H1 (cell line): ENCODE measurements around the gene ZFAND6. TPM values are rescaled to one million over a fixed set of nuclear protein-coding genes. Genes with fewer than 3 reads are reported as not detected.

Experiments used
- CTCF ChIA-PET: fragments of 300-600 bp; sonication (Branson Sonifier 250); formaldehyde crosslinking; loops from one replicate; lab custom pipeline; 2021; ENCODE audit not compliant: partially characterized antibody; lab: Charles Lee
- POLR2A ChIA-PET: fragments of 300-600 bp; sonication (Branson Sonifier 250); formaldehyde crosslinking; loops from one replicate; lab custom pipeline; 2021; ENCODE audit warnings: inconsistent platforms; ENCODE audit not compliant: partially characterized antibody; lab: Charles Lee
- DNase-seq, 2 experiments: peaks; one replicate each; pipeline versions ENCODE4 v3.0.0 to v3.0.0-alpha.2; 2010 to 2022; ENCODE audit warnings: low spot score in 2 of 2, low read depth in 1 of 2, mixed read lengths in 1 of 2
- FAIRE-seq: peaks from 2 replicates; lab custom pipeline; 2011; peaks lifted over from hg19 to GRCh38; lab: Jason Lieb, UNC
- H2AFZ ChIP-seq: 2 replicates; pipeline ENCODE4 v1.8.1; 2012; ENCODE audit warnings: low read length, inconsistent platforms
- H2AK5ac ChIP-seq: 2 replicates; pipeline ENCODE4 v1.6.1; 2013; ENCODE audit warnings: low read depth, low read length
- H2BK120ac ChIP-seq: replicated peaks from 2 replicates; pipeline ENCODE3; 2013; ENCODE audit warnings: low read depth, low read length, inconsistent platforms
- H2BK12ac ChIP-seq: 2 replicates; pipeline ENCODE4 v1.6.1; 2013; ENCODE audit warnings: low read depth, low read length
- H2BK15ac ChIP-seq: 2 replicates; pipeline ENCODE4 v1.6.1; 2013; ENCODE audit warnings: low read length
- H2BK20ac ChIP-seq: 2 replicates; pipeline ENCODE4 v1.6.1; 2013; ENCODE audit warnings: low read length
- H2BK5ac ChIP-seq: 2 replicates; pipeline ENCODE4 v1.6.1; 2013; ENCODE audit warnings: low read depth, low read length
- H3K14ac ChIP-seq: 2 replicates; pipeline ENCODE4 v1.6.1; 2013; ENCODE audit warnings: inconsistent platforms; ENCODE audit not compliant: insufficient read length
- H3K18ac ChIP-seq: 2 replicates; pipeline ENCODE4 v1.6.1; 2013; ENCODE audit warnings: low read length; ENCODE audit errors: extremely low read depth
- H3K23ac ChIP-seq: 2 replicates; pipeline ENCODE4 v1.6.1; 2013; ENCODE audit warnings: inconsistent platforms; ENCODE audit not compliant: insufficient read length
- H3K23me2 ChIP-seq: 2 replicates; pipeline ENCODE4 v1.6.1; 2013; ENCODE audit warnings: low read depth, low read length
- H3K27ac ChIP-seq: 2 replicates; pipeline ENCODE4 v1.6.1; 2011; ENCODE audit warnings: low read depth, low read length, inconsistent platforms
- H3K27me3 ChIP-seq, 4 experiments: replicated peaks in 1 of 4; 1 replicate in 1 of 4; 2 replicates in 3 of 4; pipeline versions ENCODE4 v1.6.1 to v1.8.1; 2011 to 2013; ENCODE audit warnings: low read length in 3 of 4, mild to moderate bottlenecking in 3 of 4, inconsistent platforms in 2 of 4, mixed read lengths in 2 of 4, moderate library complexity in 1 of 4; ENCODE audit not compliant: control insufficient read depth in 3 of 4, insufficient read depth in 3 of 4; ENCODE audit errors: extremely low read depth in 1 of 4
- H3K36me3 ChIP-seq, 4 experiments: 2 replicates each; pipeline versions ENCODE4 v1.6.1 to v1.8.1; 2011 to 2013; ENCODE audit warnings: mild to moderate bottlenecking in 4 of 4, low read length in 3 of 4, moderate library complexity in 2 of 4, control low read depth in 1 of 4, inconsistent platforms in 1 of 4; ENCODE audit not compliant: insufficient read depth in 4 of 4, control insufficient read depth in 2 of 4
- H3K4ac ChIP-seq: replicated peaks from 2 replicates; pipeline ENCODE3; 2013; ENCODE audit warnings: low read length, low read depth, mixed read lengths, inconsistent platforms; ENCODE audit not compliant: insufficient read length
- H3K4me1 ChIP-seq, 4 experiments: replicated peaks in 1 of 4; 1 replicate in 1 of 4; 2 replicates in 3 of 4; pipeline versions ENCODE4 v1.6.1 to v1.8.1; 2011 to 2013; ENCODE audit warnings: low read length in 3 of 4, inconsistent platforms in 2 of 4, mixed read lengths in 1 of 4; ENCODE audit not compliant: insufficient read depth in 4 of 4, control insufficient read depth in 3 of 4
- H3K4me2 ChIP-seq, 2 experiments: 2 replicates each; pipeline versions ENCODE4 v1.6.1 to v1.8.1; 2011 to 2013; ENCODE audit warnings: low read depth in 2 of 2, low read length in 2 of 2, control low read depth in 1 of 2, inconsistent platforms in 1 of 2, mild to moderate bottlenecking in 1 of 2; ENCODE audit not compliant: insufficient read depth in 1 of 2
- H3K4me3 ChIP-seq, 4 experiments: fragments of 200-600, 300-600 bp in 1 of 4; sonication (generic), shearing (Covaris generic), sonication (Bioruptor Twin) in 1 of 4; 2 replicates each; pipeline versions ENCODE4 v1.5.1 to v1.8.1; 2011 to 2016; ENCODE audit warnings: low read length in 4 of 4, low read depth in 3 of 4, control low read depth in 2 of 4, inconsistent platforms in 2 of 4, mild to moderate bottlenecking in 2 of 4, mixed read lengths in 1 of 4, moderate library complexity in 1 of 4; ENCODE audit not compliant: insufficient read depth in 2 of 4; ENCODE audit errors: extremely low read depth in 1 of 4
- H3K56ac ChIP-seq: replicated peaks from 2 replicates; pipeline ENCODE3; 2013; ENCODE audit warnings: low read depth, mild to moderate bottlenecking, mixed read lengths, low read length, inconsistent platforms; ENCODE audit not compliant: insufficient read length
- H3K79me1 ChIP-seq: 2 replicates; pipeline ENCODE4 v1.6.1; 2013; ENCODE audit warnings: low read depth, low read length, control low read depth
- H3K79me2 ChIP-seq, 2 experiments: 2 replicates each; pipeline versions ENCODE4 v1.6.1 to v1.8.1; 2012 to 2013; ENCODE audit warnings: low read length in 2 of 2, mild to moderate bottlenecking in 2 of 2, inconsistent platforms in 1 of 2; ENCODE audit not compliant: insufficient read depth in 2 of 2, control insufficient read depth in 1 of 2
- H3K9ac ChIP-seq, 4 experiments: replicated peaks in 1 of 4; 1 replicate in 1 of 4; 2 replicates in 3 of 4; pipeline versions ENCODE4 v1.6.1 to v1.8.1; 2011 to 2013; ENCODE audit warnings: low read depth in 3 of 4, low read length in 3 of 4, control low read depth in 2 of 4, mild to moderate bottlenecking in 2 of 4, moderate library complexity in 2 of 4, inconsistent platforms in 1 of 4; ENCODE audit errors: extremely low read depth in 1 of 4
- H3K9me3 ChIP-seq, 2 experiments: 2 replicates each; pipeline versions ENCODE4 v1.6.1 to v1.8.1; 2012 to 2013; ENCODE audit warnings: mild to moderate bottlenecking in 2 of 2, moderate library complexity in 2 of 2, control low read depth in 1 of 2, inconsistent platforms in 1 of 2, low read depth in 1 of 2, low read length in 1 of 2, mixed read lengths in 1 of 2; ENCODE audit not compliant: insufficient read depth in 2 of 2
- H4K20me1 ChIP-seq, 2 experiments: replicated peaks in 1 of 2; 2 replicates each; pipeline versions ENCODE3 to v1.8.1; 2011 to 2013; ENCODE audit warnings: inconsistent platforms in 2 of 2, low read length in 2 of 2, mild to moderate bottlenecking in 1 of 2; ENCODE audit not compliant: insufficient read depth in 2 of 2, control insufficient read depth in 1 of 2
- H4K5ac ChIP-seq: 2 replicates; pipeline ENCODE4 v1.6.1; 2013; ENCODE audit warnings: low read length, low read depth, mixed read lengths, inconsistent platforms; ENCODE audit not compliant: insufficient read length
- H4K8ac ChIP-seq: 2 replicates; pipeline ENCODE4 v1.8.0; 2013; ENCODE audit warnings: mild to moderate bottlenecking, moderate library complexity, low read length, inconsistent platforms; ENCODE audit not compliant: insufficient read depth; ENCODE audit errors: extremely low read depth
- H4K91ac ChIP-seq: replicated peaks from 2 replicates; pipeline ENCODE3; 2013; ENCODE audit warnings: low read length, mixed read lengths, inconsistent platforms; ENCODE audit not compliant: insufficient read length
- CHD1 ChIP-seq: IDR thresholded peaks from 2 replicates; pipeline ENCODE4 v1.6.1; 2012; ENCODE audit warnings: low read depth, low read length, improper control_type of control experiment
- KDM1A ChIP-seq: fragments of 200-600, 300-600 bp; sonication (generic); IDR thresholded peaks from 2 replicates; pipeline ENCODE4 v1.7.1; 2016; ENCODE audit warnings: mild to moderate bottlenecking, low read length, borderline replicate concordance
- SUZ12 ChIP-seq: fragments of 200-600 bp; sonication (generic); IDR thresholded peaks from 2 replicates; pipeline ENCODE4 v1.6.1; 2012; ENCODE audit warnings: mild to moderate bottlenecking, inconsistent platforms, low read length, moderate library complexity, mixed read lengths
- TAF7 ChIP-seq: optimal IDR thresholded peaks from 2 replicates; pipeline ENCODE3; 2011; ENCODE audit warnings: low read depth, mild to moderate bottlenecking, inconsistent platforms, low read length, moderate library complexity, borderline replicate concordance
- WGBS, 2 experiments: shearing (Covaris generic) in 1 of 2; methylation state at CpG; one replicate each; pipeline versions ENCODE4 v1.1.6 to v1.1.7; 2013 to 2015; ENCODE audit warnings: low lambda C conversion rate in 2 of 2, mixed read lengths in 2 of 2, inconsistent platforms in 1 of 2, low coverage in 1 of 2, missing lambda C conversion rate in 1 of 2; ENCODE audit not compliant: insufficient replicate concordance in 2 of 2, insufficient coverage in 1 of 2, insufficient read length in 1 of 2; ENCODE audit errors: extremely low coverage in 1 of 2, missing lambda C conversion rate in 1 of 2; 5-methylcytosine and 5-hydroxymethylcytosine counted together
- polyA plus RNA-seq, 7 experiments: library from polyadenylated mRNA; depleted of rRNA in 3 of 7; stranded (reverse) in 5 of 7; unstranded in 2 of 7; fragments of >200 nt in 5 of 7; fragments of 200-250 nt in 2 of 7; gene quantifications; 1 replicate in 5 of 7; 2 replicates in 1 of 7; 4 replicates in 1 of 7; pipeline versions ENCODE4 v1.2.1 to v1.2.3, GENCODE V29; 2011 to 2013; ENCODE audit warnings: missing spikeins in 2 of 7, mixed read lengths in 2 of 7
- total RNA-seq: library from RNA; stranded (reverse); fragmentation: NEBNext Ultra II Directional; extraction: Animal tissue kit (Norgen Biotek cat#: 25700); gene quantifications from 2 replicates; pipeline ENCODE4 v1.2.1, GENCODE V29; 2021

ZFAND6 gene
- total and polyA plus RNA-seq, 2 of the 8 experiments (the other 6 are each of a cell fraction or from before 2014, with no cell fraction given) = 136 to 237 TPM

DNA sequence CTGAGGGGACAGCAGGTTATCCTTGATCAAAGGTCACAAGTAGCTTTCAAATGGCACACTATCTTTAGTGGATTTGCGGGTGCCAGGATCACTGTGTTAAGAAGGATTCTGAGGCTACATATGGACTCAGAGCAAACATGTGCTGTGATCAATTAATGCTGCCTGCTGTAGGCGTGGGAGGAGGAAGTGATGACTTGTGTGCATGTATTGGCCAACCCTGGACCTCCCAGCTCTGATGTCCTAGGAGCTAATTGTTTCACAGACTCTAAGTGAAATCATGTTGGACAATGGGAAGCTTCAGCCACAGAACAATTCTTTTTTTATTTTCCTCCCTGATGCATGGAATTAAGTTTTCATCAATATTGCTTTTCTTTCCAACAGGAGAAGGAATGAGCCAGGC is 117.7 kb downstream of the ZFAND6 start:
- no peak overlapping the region for H2BK20ac ChIP-seq
- no peak overlapping the region for H4K8ac ChIP-seq
- no peak overlapping the region for H3K23ac ChIP-seq
- H3K4me2 ChIP-seq = no peak overlapping the region
- H4K20me1 ChIP-seq = no peaks in the 10 kb centered on the region
- H3K27me3 ChIP-seq = no peaks in the 10 kb centered on the region
- H3K56ac ChIP-seq = no peak overlapping the region
- POLR2A ChIA-PET = no interaction called here
- H3K4me3 ChIP-seq = no peak overlapping the region
- H3K79me2 ChIP-seq = no peaks in the 10 kb centered on the region
- H3K79me1 ChIP-seq = no peaks in the 10 kb centered on the region
- no peak overlapping the region for H2BK15ac ChIP-seq
- H2BK12ac ChIP-seq = no peak overlapping the region
- DNase-seq (no peak), FAIRE-seq (no peak)
- H2AK5ac ChIP-seq = no peak overlapping the region
- no peak overlapping the region for H2AFZ ChIP-seq
- H3K4me1 ChIP-seq = no peaks in the 10 kb centered on the region
- TF ChIP-seq CHD1 = no peak
- TF ChIP-seq TAF7 = no peak
- TF ChIP-seq SUZ12 = no peak
- TF ChIP-seq KDM1A = no peak
- H2BK5ac ChIP-seq = no peak overlapping the region
- whole genome bisulfite sequencing, 2 experiments = 86% methylated on average over 2 of the region's 2 CpGs; no CpG with 5 or more reads in 1 of the 2 experiments
- no peak overlapping the region for H3K9ac ChIP-seq
- no peak overlapping the region for H3K18ac ChIP-seq
- no peak overlapping the region for H3K27ac ChIP-seq
- H3K4ac ChIP-seq = no peak overlapping the region
- CTCF ChIA-PET = interaction anchor here (1.2 to 2.1 kb wide), 7 partner anchors 16 to 323 kb away, joined by 3 to 6 read pairs (median 4); no protein-coding TSS in a partner anchor
- no peaks in the 10 kb centered on the region for H3K9me3 ChIP-seq
- H2BK120ac ChIP-seq = no peak overlapping the region
- H4K91ac ChIP-seq = no peak overlapping the region
- 0 out of 8 replicates have a peak, but pooled peaks cover 0 to 5% (median 0%) of the 10 kb centered on the region in 4 experiments for H3K36me3 ChIP-seq
- H3K23me2 ChIP-seq = no peaks in the 10 kb centered on the region
- no peak overlapping the region for H3K14ac ChIP-seq
- H4K5ac ChIP-seq = no peak overlapping the region
